SU-DHL-6 (cell line): ENCODE results near the gene SERINC3.

ENCODE experiments used
- H2AFZ ChIP-seq: fragments of 200-600 bp; sonication (generic); 2 replicates; pipeline ENCODE4 v1.6.1; 2014; ENCODE audit warnings: low read depth, mild to moderate bottlenecking, moderate library complexity, mixed read lengths, antibody characterized with exemption, low read length; ENCODE audit not compliant: severe bottlenecking
- H3F3A ChIP-seq: fragments of 200-600 bp; shearing (Covaris generic); 2 replicates; pipeline ENCODE4 v1.6.0; 2016; ENCODE audit warnings: antibody characterized with exemption, mild to moderate bottlenecking; ENCODE audit not compliant: insufficient read depth
- H3K27ac ChIP-seq: fragments of 200-600 bp; sonication (generic); 2 replicates; pipeline ENCODE4 v1.5.1; 2016; ENCODE audit warnings: low read depth, mild to moderate bottlenecking, low read length, moderate library complexity, mixed read lengths
- H3K27me3 ChIP-seq: fragments of 200-600 bp; sonication (generic), shearing (Covaris generic); 2 replicates; pipeline ENCODE4 v1.6.0; 2014; ENCODE audit warnings: mild to moderate bottlenecking, low read length
- H3K36me3 ChIP-seq: fragments of 200-600 bp; sonication (generic); 2 replicates; pipeline ENCODE4 v1.6.1; 2014; ENCODE audit warnings: mild to moderate bottlenecking, low read length, mixed read lengths
- H3K4me2 ChIP-seq: fragments of 300-600, 200-600 bp; shearing (Covaris generic), sonication (generic); 2 replicates; pipeline ENCODE4 v1.6.0; 2014; ENCODE audit warnings: low read length, low read depth, mild to moderate bottlenecking; ENCODE audit not compliant: poor library complexity, severe bottlenecking
- H3K4me3 ChIP-seq: fragments of 200-600 bp; sonication (generic); 2 replicates; pipeline ENCODE4 v1.5.1; 2014; ENCODE audit warnings: antibody characterized with exemption, low read length, mild to moderate bottlenecking, mixed read lengths; ENCODE audit not compliant: insufficient read depth, poor library complexity, severe bottlenecking
- H3K79me2 ChIP-seq: fragments of 200-600 bp; sonication (generic); 2 replicates; pipeline ENCODE4 v1.6.1; 2014; ENCODE audit warnings: mild to moderate bottlenecking, low read length, moderate library complexity; ENCODE audit not compliant: insufficient read depth
- H3K9ac ChIP-seq: fragments of 200-600 bp; sonication (generic); 2 replicates; pipeline ENCODE4 v1.7.0; 2014; ENCODE audit warnings: mild to moderate bottlenecking, low read length
- H3K9me2 ChIP-seq: fragments of 200-600 bp; sonication (generic); replicated peaks from 2 replicates; pipeline ENCODE4 v1.6.1; 2014; ENCODE audit warnings: low read length; ENCODE audit not compliant: insufficient read depth
- H3K9me3 ChIP-seq: fragments of 200-600 bp; sonication (generic); 2 replicates; pipeline ENCODE4 v1.6.1; 2014; ENCODE audit warnings: low read length, mixed read lengths; ENCODE audit not compliant: insufficient read depth
- H4K20me1 ChIP-seq: fragments of 200-600 bp; sonication (generic); 2 replicates; pipeline ENCODE4 v1.6.1; 2014; ENCODE audit warnings: low read depth, mild to moderate bottlenecking, antibody characterized with exemption, low read length, moderate library complexity, mixed read lengths
- EZH2phosphoT487 ChIP-seq: fragments of 200-600 bp; sonication (generic), shearing (Covaris generic); conservative IDR thresholded peaks from 2 replicates; pipeline ENCODE4 v1.6.1; 2018; ENCODE audit warnings: mild to moderate bottlenecking, antibody characterized with exemption, low read length, moderate library complexity, mixed read lengths
- TF ChIP-seq, protein P1 (sequence below): fragments of 200-600 bp; sonication (generic); IDR thresholded peaks from one replicate; pipeline ENCODE4 v1.5.1; 2017; ENCODE audit warnings: antibody characterized with exemption, mild to moderate bottlenecking, low read length, moderate library complexity; ENCODE audit not compliant: insufficient read depth, poor library complexity, severe bottlenecking

The SERINC3 gene

DNA sequence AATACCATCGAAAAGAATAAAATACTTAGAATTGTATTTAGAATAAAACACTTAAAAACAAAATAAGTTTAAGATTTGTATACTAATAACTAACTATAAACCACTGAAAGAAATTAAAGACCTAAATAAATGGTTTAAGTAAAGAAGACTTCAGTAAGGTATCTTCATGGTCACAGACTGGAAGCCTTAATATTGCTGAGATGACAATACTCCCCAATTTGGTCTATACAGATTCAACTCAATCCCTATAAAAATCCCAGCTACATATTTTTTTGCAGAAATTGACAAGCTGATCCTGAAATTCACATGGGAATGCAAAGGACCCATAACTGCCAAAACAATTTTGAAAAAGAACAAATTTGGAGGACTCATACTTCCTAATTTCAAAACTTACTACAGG is 18.9 kb downstream of the SERINC3 start:
- TF ChIP-seq, protein P1, sequence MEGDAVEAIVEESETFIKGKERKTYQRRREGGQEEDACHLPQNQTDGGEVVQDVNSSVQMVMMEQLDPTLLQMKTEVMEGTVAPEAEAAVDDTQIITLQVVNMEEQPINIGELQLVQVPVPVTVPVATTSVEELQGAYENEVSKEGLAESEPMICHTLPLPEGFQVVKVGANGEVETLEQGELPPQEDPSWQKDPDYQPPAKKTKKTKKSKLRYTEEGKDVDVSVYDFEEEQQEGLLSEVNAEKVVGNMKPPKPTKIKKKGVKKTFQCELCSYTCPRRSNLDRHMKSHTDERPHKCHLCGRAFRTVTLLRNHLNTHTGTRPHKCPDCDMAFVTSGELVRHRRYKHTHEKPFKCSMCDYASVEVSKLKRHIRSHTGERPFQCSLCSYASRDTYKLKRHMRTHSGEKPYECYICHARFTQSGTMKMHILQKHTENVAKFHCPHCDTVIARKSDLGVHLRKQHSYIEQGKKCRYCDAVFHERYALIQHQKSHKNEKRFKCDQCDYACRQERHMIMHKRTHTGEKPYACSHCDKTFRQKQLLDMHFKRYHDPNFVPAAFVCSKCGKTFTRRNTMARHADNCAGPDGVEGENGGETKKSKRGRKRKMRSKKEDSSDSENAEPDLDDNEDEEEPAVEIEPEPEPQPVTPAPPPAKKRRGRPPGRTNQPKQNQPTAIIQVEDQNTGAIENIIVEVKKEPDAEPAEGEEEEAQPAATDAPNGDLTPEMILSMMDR: no peak
- no peak for TF ChIP-seq EZH2phosphoT487
- Histone ChIP-seq H3K9me2 (no peaks in the 10 kb centered on the region), H3K36me3 (peaks cover 11% of the 10 kb centered on the region), H4K20me1 (no peaks in the 10 kb centered on the region), H3K79me2 (no peaks in the 10 kb centered on the region), H3K4me3 (no peak overlapping the region), H3K4me2 (no peak overlapping the region), H2AFZ (no peak overlapping the region), H3K27me3 (no peaks in the 10 kb centered on the region), H3F3A (0 out of 2 replicates have a peak, but pooled peaks cover 5% of the 10 kb centered on the region), H3K27ac (no peak overlapping the region), H3K9me3 (no peaks in the 10 kb centered on the region), H3K9ac (no peak overlapping the region)

DNA sequence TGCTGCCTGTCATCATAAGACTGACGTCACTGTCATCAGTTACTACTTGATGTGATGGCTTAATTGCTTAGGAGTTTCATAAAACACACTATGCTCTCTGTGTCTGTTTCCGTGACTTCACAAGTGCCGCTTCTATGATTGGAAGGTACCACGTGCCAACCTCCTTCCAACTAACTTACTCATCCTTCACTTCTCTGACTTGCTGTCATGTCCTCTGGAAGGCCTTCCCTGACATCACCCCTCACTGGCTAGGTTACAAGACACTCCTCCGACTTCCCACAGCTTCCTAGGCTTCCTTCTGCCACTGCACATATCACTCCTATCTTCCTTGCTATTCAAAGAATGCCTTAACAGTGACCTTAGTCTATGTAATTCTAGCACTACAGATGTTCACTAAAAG is 20.4 kb downstream of the SERINC3 start:
- no peak overlapping the region for H2AFZ ChIP-seq
- H3K4me2 ChIP-seq: no peak overlapping the region
- H3K79me2 ChIP-seq: no peaks in the 10 kb centered on the region
- no peak overlapping the region for H3K27ac ChIP-seq
- H3K36me3 ChIP-seq: peaks cover 11% of the 10 kb centered on the region
- no peak overlapping the region for H3K4me3 ChIP-seq
- no peak for TF ChIP-seq EZH2phosphoT487
- TF ChIP-seq, protein P1: no peak
- H4K20me1 ChIP-seq: no peaks in the 10 kb centered on the region
- no peaks in the 10 kb centered on the region for H3K9me3 ChIP-seq
- H3K9ac ChIP-seq: no peak overlapping the region
- no peaks in the 10 kb centered on the region for H3K9me2 ChIP-seq
- 0 out of 2 replicates have a peak, but pooled peaks cover 5% of the 10 kb centered on the region for H3F3A ChIP-seq
- no peaks in the 10 kb centered on the region for H3K27me3 ChIP-seq

DNA sequence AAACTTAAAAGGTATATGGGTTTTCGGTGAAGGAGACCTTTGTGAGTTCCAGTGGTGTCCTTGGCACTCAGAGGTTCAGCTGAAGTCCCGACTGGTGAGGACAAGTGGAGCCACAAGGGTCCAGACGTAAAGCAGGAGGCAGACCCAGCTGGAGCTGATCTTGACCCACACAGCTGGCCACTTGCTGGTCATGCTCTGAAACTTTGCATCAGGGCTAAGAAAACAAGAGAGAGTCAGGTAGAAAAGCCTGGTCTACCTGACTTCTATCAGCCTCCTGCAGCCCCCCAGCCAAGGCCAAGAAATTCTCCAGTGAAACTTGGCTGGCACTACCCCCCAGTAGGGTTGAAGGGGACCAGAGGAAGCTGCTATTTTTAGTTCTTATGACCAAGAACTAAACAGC is 21.6 kb downstream of the SERINC3 start:
- Histone ChIP-seq H3K9me3 (no peaks in the 10 kb centered on the region), H3K27me3 (no peaks in the 10 kb centered on the region), H2AFZ (no peak overlapping the region), H3K79me2 (no peaks in the 10 kb centered on the region), H3F3A (0 out of 2 replicates have a peak, but pooled peaks cover 5% of the 10 kb centered on the region), H3K4me3 (no peak overlapping the region), H3K27ac (no peak overlapping the region), H3K36me3 (peaks cover 11% of the 10 kb centered on the region), H3K9me2 (no peaks in the 10 kb centered on the region), H3K9ac (no peak overlapping the region), H4K20me1 (no peaks in the 10 kb centered on the region), H3K4me2 (no peak overlapping the region)
- TF ChIP-seq, protein P1: no peak
- no peak for TF ChIP-seq EZH2phosphoT487

DNA sequence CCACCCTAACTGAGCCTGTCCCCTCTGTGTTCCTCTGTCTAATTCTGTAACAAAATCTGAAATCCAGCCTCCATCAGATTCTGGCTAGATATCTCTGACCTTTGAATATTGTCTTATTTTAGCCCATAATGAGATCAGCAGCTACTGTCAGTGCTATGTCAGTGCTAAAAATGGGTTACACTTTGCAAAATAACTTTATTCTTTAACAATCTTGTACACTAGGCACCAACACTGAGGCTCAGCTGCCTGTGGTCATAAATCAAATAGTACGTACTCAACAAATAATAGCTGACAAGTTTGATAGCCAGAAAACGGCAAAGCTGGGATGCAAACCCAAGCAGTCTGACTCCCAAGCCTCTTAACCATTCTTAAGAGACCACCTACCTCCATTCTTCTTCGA is 24.1 kb downstream of the SERINC3 start:
- Histone ChIP-seq H3K27ac (no peak overlapping the region), H3K27me3 (no peaks in the 10 kb centered on the region), H3K9me3 (no peaks in the 10 kb centered on the region), H3K4me3 (no peak overlapping the region), H2AFZ (no peak overlapping the region), H4K20me1 (no peaks in the 10 kb centered on the region), H3F3A (0 out of 2 replicates have a peak, but pooled peaks cover 5% of the 10 kb centered on the region), H3K36me3 (peaks cover 11% of the 10 kb centered on the region; the same call in 1 of the 2 replicates), H3K9ac (no peak overlapping the region), H3K4me2 (no peak overlapping the region), H3K9me2 (no peaks in the 10 kb centered on the region), H3K79me2 (no peaks in the 10 kb centered on the region)
- TF ChIP-seq, protein P1: no peak
- TF ChIP-seq EZH2phosphoT487: no peak
